A549 (cell line): ENCODE results near the gene ALG14. TPM values are rescaled to one million over a fixed set of nuclear protein-coding genes. Genes with fewer than 3 reads are reported as not detected.

ENCODE experiments used
- ATAC-seq, 2 experiments: fragments of 200-7000 bp in 1 of 2; fragments of >200 bp in 1 of 2; cut with Nextera tagmentation in 1 of 2; cut with Tn5 transposase in 1 of 2; 3 replicates each; pipeline versions ENCODE4 v1.8.0 to v1.9.1; 2018 to 2020; ENCODE audit warnings: mild to moderate bottlenecking in 1 of 2, moderate library complexity in 1 of 2
- CTCF ChIA-PET: fragments of 300-600 bp; sonication (Branson Sonifier 250); formaldehyde crosslinking; extraction: SDS; loops from one replicate; lab custom pipeline; 2021; ENCODE audit warnings: antibody characterized with exemption, inconsistent platforms; lab: Yijun Ruan, JAX
- POLR2A ChIA-PET: fragments of 350-600 bp; formaldehyde crosslinking; extraction: SDS; loops from one replicate; lab custom pipeline; 2021; ENCODE audit warnings: antibody characterized with exemption, inconsistent platforms; lab: Yijun Ruan, JAX
- DNase-seq, 2 experiments: peaks; one replicate each; pipeline versions ENCODE4 v3.0.0 to v3.0.0-alpha.2; 2011 to 2016; ENCODE audit warnings: low read depth in 1 of 2, low spot score in 1 of 2
- FAIRE-seq: peaks from 2 replicates; lab custom pipeline; 2011; peaks lifted over from hg19 to GRCh38; lab: Jason Lieb, UNC
- H3K27ac ChIP-seq, 2 experiments: fragments of >200 bp; sonication (Bioruptor Twin); formaldehyde crosslinking; 3 replicates each; pipeline ENCODE4 v1.5.1; 2016 to 2017
- H3K4me1 ChIP-seq: fragments of >200 bp; sonication (Bioruptor Twin); formaldehyde crosslinking; 3 replicates; pipeline ENCODE4 v1.6.1; 2016
- H3K4me2 ChIP-seq: fragments of >200 bp; sonication (Bioruptor Twin); formaldehyde crosslinking; 3 replicates; pipeline ENCODE4 v1.6.1; 2016
- H3K4me3 ChIP-seq: fragments of >200 bp; sonication (Bioruptor Twin); formaldehyde crosslinking; 3 replicates; pipeline ENCODE4 v1.5.1; 2016
- H3K9me3 ChIP-seq: fragments of >200 bp; sonication (Bioruptor Twin); formaldehyde crosslinking; 3 replicates; pipeline ENCODE4 v1.6.1; 2016
- CTCF ChIP-seq: fragments of >200 bp; sonication (Bioruptor Twin); formaldehyde crosslinking; IDR thresholded peaks from 3 replicates; pipeline ENCODE4 v1.5.1; 2016
- EHMT2 ChIP-seq: fragments of 200-600 bp; sonication (generic); IDR thresholded peaks from 2 replicates; pipeline ENCODE4 v1.6.1; 2016; ENCODE audit warnings: antibody characterized with exemption, low read depth, mild to moderate bottlenecking, moderate library complexity
- ELK1 ChIP-seq: fragments of 150-350 bp; IDR thresholded peaks from 2 replicates; pipeline ENCODE4 v1.6.1; 2014; ENCODE audit warnings: low read depth, mild to moderate bottlenecking, low read length
- FOSL2 ChIP-seq, 2 experiments: fragments of 450-650 bp in 1 of 2; fragments of >200 bp in 1 of 2; sonication (Bioruptor Twin) in 1 of 2; formaldehyde crosslinking; IDR thresholded peaks; 2 replicates each; pipeline versions ENCODE4 v1.5.0 to v1.6.1; 2016 to 2020; ENCODE audit warnings: mild to moderate bottlenecking in 1 of 2, moderate library complexity in 1 of 2
- FOXS1 ChIP-seq: fragments of 250-450 bp; sonication (Bioruptor Pico); IDR thresholded peaks from 2 replicates; pipeline ENCODE4 v1.5.0; 2020; ENCODE audit warnings: mild to moderate bottlenecking, moderate library complexity
- HDAC2 ChIP-seq: fragments of 200-600 bp; sonication (generic); IDR thresholded peaks from 2 replicates; pipeline ENCODE4 v1.6.1; 2016
- HEYL ChIP-seq: fragments of 250-450 bp; sonication (Bioruptor Pico); IDR thresholded peaks from 2 replicates; pipeline ENCODE4 v1.8.0; 2021; ENCODE audit warnings: mild to moderate bottlenecking, moderate library complexity
- HOXB13 ChIP-seq: fragments of 250-450 bp; sonication (Bioruptor Pico); IDR thresholded peaks from 2 replicates; pipeline ENCODE4 v1.5.0; 2020; ENCODE audit warnings: low read depth, mild to moderate bottlenecking, moderate library complexity
- JUN ChIP-seq, 2 experiments: fragments of >200 bp; sonication (Bioruptor Twin); formaldehyde crosslinking; IDR thresholded peaks; 2 replicates in 1 of 2; 3 replicates in 1 of 2; pipeline ENCODE4 v1.6.1; 2016 to 2017
- JUNB ChIP-seq: fragments of >200 bp; sonication (Bioruptor Twin); formaldehyde crosslinking; IDR thresholded peaks from 2 replicates; pipeline ENCODE4 v1.6.1; 2016
- MAX ChIP-seq: IDR thresholded peaks from 2 replicates; pipeline ENCODE4 v1.6.1; 2012
- MYC ChIP-seq: IDR thresholded peaks from 2 replicates; pipeline ENCODE4 v1.6.1; 2012; ENCODE audit warnings: mild to moderate bottlenecking, inconsistent platforms, low read length, improper control_type of control experiment, borderline replicate concordance
- NFE2L2 ChIP-seq: fragments of 150-350 bp; conservative IDR thresholded peaks from 2 replicates; pipeline ENCODE4 v1.6.1; 2014; ENCODE audit warnings: low read length
- PHF8 ChIP-seq: fragments of 200-600 bp; sonication (generic); IDR thresholded peaks from 2 replicates; pipeline ENCODE4 v1.6.1; 2016; ENCODE audit warnings: low read depth, mild to moderate bottlenecking, antibody characterized with exemption, moderate library complexity, borderline replicate concordance
- POLR2A ChIP-seq: IDR thresholded peaks from 2 replicates; pipeline ENCODE4 v1.6.1; 2012; ENCODE audit warnings: mild to moderate bottlenecking, low read length
- RAD21 ChIP-seq, 2 experiments: fragments of >200 bp in 1 of 2; sonication (Bioruptor Twin) in 1 of 2; formaldehyde crosslinking in 1 of 2; IDR thresholded peaks in 1 of 2; conservative IDR thresholded peaks in 1 of 2; 2 replicates in 1 of 2; 3 replicates in 1 of 2; pipeline ENCODE4 v1.6.1; 2012 to 2018; ENCODE audit warnings: inconsistent platforms in 1 of 2
- REST ChIP-seq: fragments of 200-600 bp; sonication (generic); IDR thresholded peaks from 2 replicates; pipeline ENCODE4 v1.6.1; 2016; ENCODE audit warnings: antibody characterized with exemption, mild to moderate bottlenecking, moderate library complexity
- WGBS: methylation state at CpG from one replicate; pipeline ENCODE4 v1.1.6; 2017; ENCODE audit errors: missing lambda C conversion rate; 5-methylcytosine and 5-hydroxymethylcytosine counted together
- polyA plus RNA-seq, 4 experiments: library from polyadenylated mRNA; depleted of rRNA in 3 of 4; stranded (reverse); fragments of >200 nt; fragmentation: RNase III in 1 of 4; extraction: RNeasy Plus Mini Kit Qiagen cat#74134 plus additional on column Dnase treatment in 1 of 4; gene quantifications; 2 replicates in 3 of 4; 3 replicates in 1 of 4; pipeline ENCODE4 v1.2.3, GENCODE V29; 2011 to 2017

Gene ALG14
- polyA plus RNA-seq, 2 of the 4 experiments (the other 2 are of a cell fraction): 5.0 to 5.4 TPM

- DNase-seq (no peak), ATAC-seq (no peak), FAIRE-seq (no peak)
- ChIA-PET CTCF (interaction anchor here (0.9 kb wide), 1 partner anchor 108 kb away, joined by 3 read pairs; no protein-coding TSS in a partner anchor), POLR2A (no interaction called here)
- H3K4me1 ChIP-seq: peaks cover 10% of the 10 kb centered on the region; the same call in 1 of the 3 replicates
- H3K4me3 ChIP-seq: no peak overlapping the region
- no peaks in the 10 kb centered on the region for H3K9me3 ChIP-seq
- peak overlapping the region in 1 of 2 experiments; percentile 61; a peak in 2 of 6 replicates for H3K27ac ChIP-seq
- TF ChIP-seq HOXB13 (CRISPR knock-in tag): no peak
- TF ChIP-seq PHF8: no peak
- no peak for TF ChIP-seq REST
- no peak for TF ChIP-seq MYC
- TF ChIP-seq EHMT2: no peak
- no peak for TF ChIP-seq JUN (IDR thresholded peaks at IDR 0.05)
- TF ChIP-seq CTCF: no peak
- TF ChIP-seq POLR2A: no peak
- TF ChIP-seq HEYL: no peak
- 90% methylated on average over 3 of the region's 3 CpGs for WGBS
- peak overlapping the region; percentile 74 for H3K4me2 ChIP-seq
Observed at GRCh38 chr1:94961988-94962387, 110.8 kb downstream of the ALG14 start.

GRCh38 chr1:94961582-94961981, 111.2 kb downstream of the ALG14 start:
- ChIA-PET CTCF (interaction anchor here (0.9 kb wide), 1 partner anchor 107 kb away, joined by 3 read pairs; no protein-coding TSS in a partner anchor), POLR2A (no interaction called here)
- Histone ChIP-seq H3K27ac (no peak overlapping the region), H3K4me2 (no peak overlapping the region), H3K9me3 (no peaks in the 10 kb centered on the region)
- ATAC-seq (no peak), DNase-seq (no peak)
- TF ChIP-seq FOXS1 (CRISPR knock-in tag) (no peak), FOSL2 (IDR thresholded peaks at IDR 0.05) (no peak), FOSL2 (CRISPR knock-in tag; IDR thresholded peaks at IDR 0.05) (no peak), RAD21 (conservative IDR thresholded peaks at IDR 0.05 in 1 of 2, IDR thresholded peaks at IDR 0.05 in 1 of 2) (no peak)
- TF ChIP-seq, all 56 proteins: peak for 0
- 75% methylated on average over 7 of the region's 7 CpGs for WGBS
- H3K4me1 ChIP-seq: peaks cover 10% of the 10 kb centered on the region; the same call in 1 of the 3 replicates
- H3K4me3 ChIP-seq: no peak overlapping the region
- no peak for FAIRE-seq

- Histone ChIP-seq H3K4me2 (no peak overlapping the region), H3K27ac (no peak overlapping the region), H3K4me3 (no peak overlapping the region), H3K9me3 (peaks cover 1% of the 10 kb centered on the region; the same call in 1 of the 3 replicates), H3K4me1 (peaks cover 26% of the 10 kb centered on the region; the same call in 2 of the 3 replicates)
- TF ChIP-seq NFE2L2 (no peak), JUNB (no peak), ELK1 (no peak), HDAC2 (no peak), CTCF (no peak), MAX (no peak), JUN (IDR thresholded peaks at IDR 0.05) (no peak)
- DNase-seq: no peak
- POLR2A ChIA-PET: no interaction called here
- CTCF ChIA-PET: no interaction called here
- no peak for ATAC-seq
- FAIRE-seq: no peak
- 73% methylated on average over 1 of the region's 1 CpG for WGBS
Observed at GRCh38 chr1:94958081-94958480, 114.7 kb downstream of the ALG14 start.
